Endodermal cell (in vitro differentiated cells): ENCODE measurements around the gene TPT1. TPM values are rescaled to one million over a fixed set of nuclear protein-coding genes. Genes with fewer than 3 reads are reported as not detected.
"Not testable (repeated sequence)": the region's sequence is repeated elsewhere in the genome, so short reads cannot be mapped to it uniquely, and the experiment has no call there.

Experiments
- DNase-seq: peaks from one replicate; pipeline ENCODE4 v3.0.0-alpha.2; 2017
- H3K27ac ChIP-seq: 2 replicates; pipeline ENCODE4 v1.5.1; 2013; ENCODE audit warnings: mild to moderate bottlenecking, low read depth, low read length, moderate library complexity
- H3K27me3 ChIP-seq: 2 replicates; pipeline ENCODE4 v1.6.1; 2013; ENCODE audit warnings: mild to moderate bottlenecking, low read length, moderate library complexity; ENCODE audit not compliant: insufficient read depth, control insufficient read depth, poor library complexity, severe bottlenecking
- H3K36me3 ChIP-seq: 2 replicates; pipeline ENCODE4 v1.7.0; 2013; ENCODE audit warnings: mild to moderate bottlenecking, low read length, moderate library complexity; ENCODE audit not compliant: control insufficient read depth, insufficient read depth
- H3K4me1 ChIP-seq: one replicate; pipeline ENCODE4 v1.7.0; 2013; ENCODE audit warnings: low read length; ENCODE audit not compliant: control insufficient read depth, insufficient read depth
- H3K4me3 ChIP-seq: 2 replicates; pipeline ENCODE4 v1.5.1; 2013; ENCODE audit warnings: mild to moderate bottlenecking, low read length, moderate library complexity
- H3K9ac ChIP-seq: 2 replicates; pipeline ENCODE4 v1.6.1; 2013; ENCODE audit warnings: mild to moderate bottlenecking, low read length, moderate library complexity; ENCODE audit not compliant: poor library complexity, severe bottlenecking; ENCODE audit errors: extremely low read depth
- H3K9me3 ChIP-seq: 2 replicates; pipeline ENCODE4 v1.6.1; 2013; ENCODE audit warnings: mild to moderate bottlenecking, low read length, moderate library complexity; ENCODE audit not compliant: control insufficient read depth
- H3K27ac Mint-ChIP-seq: 2 replicates; pipeline ENCODE4 v1.8.0; 2020; ENCODE audit warnings: mixed read lengths
- H3K27me3 Mint-ChIP-seq: 2 replicates; pipeline ENCODE4 v1.8.0; 2021; ENCODE audit warnings: mild to moderate bottlenecking, mixed read lengths; ENCODE audit not compliant: insufficient read depth
- H3K36me3 Mint-ChIP-seq: 2 replicates; pipeline ENCODE4 v1.8.0; 2020; ENCODE audit warnings: low read depth, mixed read lengths
- H3K4me1 Mint-ChIP-seq: 2 replicates; pipeline ENCODE4 v1.8.0; 2020; ENCODE audit warnings: mixed read lengths
- H3K4me3 Mint-ChIP-seq: 2 replicates; pipeline ENCODE4 v1.8.0; 2020; ENCODE audit warnings: mild to moderate bottlenecking, moderate library complexity, mixed read lengths
- H3K9me3 Mint-ChIP-seq: 2 replicates; pipeline ENCODE4 v1.8.0; 2020; ENCODE audit warnings: mild to moderate bottlenecking, mixed read lengths
- CTCF ChIP-seq: fragments of 200-600 bp; sonication (generic); conservative IDR thresholded peaks from 2 replicates; pipeline ENCODE4 v1.5.0; 2021; ENCODE audit warnings: antibody characterized with exemption, mild to moderate bottlenecking
- WGBS, 2 experiments: methylation state at CpG; one replicate each; pipeline versions ENCODE4 v1.1.5 to v1.1.7; 2013; ENCODE audit warnings: missing lambda C conversion rate in 2 of 2, mixed read lengths in 1 of 2; ENCODE audit not compliant: insufficient coverage in 1 of 2, insufficient read length in 1 of 2; 5-methylcytosine and 5-hydroxymethylcytosine counted together
- total RNA-seq, 2 donors: library from RNA; stranded (reverse); fragmentation: NEBNext Ultra II Directional in 1 of 2; extraction: Animal tissue kit (Norgen Biotek cat#: 25700) in 1 of 2; gene quantifications; 2 replicates in 1 of 2; 3 replicates in 1 of 2; pipeline ENCODE4 v1.2.1, GENCODE V29; 2021

TPT1 gene
- total RNA-seq, 2 donors from 2014 or later: 2,192 to 2,586 TPM

- Mint-ChIP-seq H3K27me3 (no peaks in the 10 kb centered on the region), H3K4me3 (no peak overlapping the region), H3K27ac (no peak overlapping the region), H3K4me1 (peaks cover 25% of the 10 kb centered on the region), H3K9me3 (no peaks in the 10 kb centered on the region), H3K36me3 (no peaks in the 10 kb centered on the region)
- Histone ChIP-seq H3K4me1 (no peaks in the 10 kb centered on the region), H3K27ac (no peak overlapping the region), H3K27me3 (no peaks in the 10 kb centered on the region), H3K4me3 (no peak overlapping the region), H3K9ac (no peak overlapping the region), H3K36me3 (no peaks in the 10 kb centered on the region), H3K9me3 (no peaks in the 10 kb centered on the region)
- DNase-seq: no peak
- no peak for TF ChIP-seq CTCF
- 92% methylated on average over 3 of the region's 3 CpGs for WGBS, 2 experiments
These were observed 41.8 kb downstream of the TPT1 start for GRCh38 chr13:45299194-45299593.

GRCh38 chr13:45298550-45298949 lies 42.4 kb downstream of the TPT1 start:
- not testable (repeated sequence) for H3K9ac ChIP-seq, H3K27me3 ChIP-seq, H3K4me1 ChIP-seq, H3K27ac Mint-ChIP-seq, H3K36me3 ChIP-seq, H3K27ac ChIP-seq, H3K9me3 Mint-ChIP-seq, DNase-seq, H3K36me3 Mint-ChIP-seq, H3K9me3 ChIP-seq, H3K27me3 Mint-ChIP-seq, H3K4me3 Mint-ChIP-seq, H3K4me3 ChIP-seq
- peaks cover 22% of the 10 kb centered on the region for H3K4me1 Mint-ChIP-seq
- WGBS, 2 experiments: 89 to 92% methylated on average over 2 to 3 of the region's 3 CpGs

- no peak overlapping the region for H3K4me3 Mint-ChIP-seq
- TF ChIP-seq CTCF: no peak
These were observed 42.8 kb downstream of the TPT1 start for GRCh38 chr13:45298206-45298505.

GRCh38 chr13:45297456-45298205 lies 43.4 kb downstream of the TPT1 start:
- Mint-ChIP-seq H3K36me3 (no peaks in the 10 kb centered on the region), H3K4me3 (no peak overlapping the region), H3K4me1 (peaks cover 20% of the 10 kb centered on the region), H3K9me3 (no peaks in the 10 kb centered on the region), H3K27ac (no peak overlapping the region), H3K27me3 (no peaks in the 10 kb centered on the region)
- Histone ChIP-seq H3K27ac (no peak overlapping the region), H3K27me3 (no peaks in the 10 kb centered on the region), H3K36me3 (no peaks in the 10 kb centered on the region), H3K4me1 (no peaks in the 10 kb centered on the region), H3K9ac (no peak overlapping the region), H3K9me3 (no peaks in the 10 kb centered on the region), H3K4me3 (no peak overlapping the region)
- no peak for TF ChIP-seq CTCF
- DNase-seq: no peak
- 90 to 95% methylated on average over 2 to 7 of the region's 7 CpGs for WGBS, 2 experiments

More at GRCh38 chr13:45298206-45298505, 42.8 kb downstream of the TPT1 start:
- no peaks in the 10 kb centered on the region for H3K27me3 ChIP-seq
- no peaks in the 10 kb centered on the region for H3K9me3 ChIP-seq
- H3K9ac ChIP-seq: no peak overlapping the region
- Mint-ChIP-seq H3K9me3 (no peaks in the 10 kb centered on the region), H3K4me1 (peaks cover 22% of the 10 kb centered on the region), H3K27me3 (no peaks in the 10 kb centered on the region), H3K27ac (no peak overlapping the region), H3K36me3 (no peaks in the 10 kb centered on the region)
- H3K36me3 ChIP-seq: no peaks in the 10 kb centered on the region
- DNase-seq: no peak
- WGBS, 2 experiments: 100% methylated on average over 2 of the region's 2 CpGs; no CpG with 5 or more reads in 1 of the 2 experiments
- H3K4me3 ChIP-seq: no peak overlapping the region
- no peaks in the 10 kb centered on the region for H3K4me1 ChIP-seq
- H3K27ac ChIP-seq: no peak overlapping the region
